Measurements from ENCODE around the gene WDFY4.

WDFY4 gene

DNA sequence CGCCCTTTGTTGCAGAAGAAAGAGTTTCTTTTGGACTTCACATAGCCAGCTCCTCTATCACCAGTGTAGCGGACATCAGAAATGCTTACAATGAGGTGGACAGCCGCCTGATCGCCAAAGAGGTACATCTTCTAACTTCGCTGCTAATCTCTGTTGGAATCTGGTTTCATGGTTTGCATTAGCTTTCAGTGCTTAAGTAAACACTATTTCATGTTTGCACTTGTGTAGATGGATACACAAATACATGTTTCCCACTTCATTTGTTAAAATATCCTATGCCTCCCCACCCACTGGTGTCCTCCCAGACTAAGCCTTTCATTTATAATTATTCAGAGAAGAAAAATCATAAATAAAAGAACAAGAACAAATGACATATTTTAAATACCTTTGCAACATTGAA, 103.9 kb downstream of the WDFY4 start:
- no peak for DNase-seq (ENCODE audit: low read depth in 3 of 3, low spot score in 1 of 3)

GRCh38 chr10:48789486-48790456, 105.1 kb downstream of the WDFY4 start:
- DNase-seq (ENCODE audit: low read depth in 3 of 3, low spot score in 1 of 3) = no peak

- no peak for DNase-seq (ENCODE audit: low read depth in 3 of 3, low spot score in 1 of 3)
These were observed 105.9 kb downstream of the WDFY4 start for GRCh38 chr10:48790457-48791044.

- no peak for DNase-seq (ENCODE audit: low read depth in 3 of 3, low spot score in 1 of 3)
These were observed 106.7 kb downstream of the WDFY4 start for GRCh38 chr10:48791267-48791928.

GRCh38 chr10:48792121-48792520, 107.4 kb downstream of the WDFY4 start:
- DNase-seq (ENCODE audit: low read depth in 3 of 3, low spot score in 1 of 3) = no peak

GRCh38 chr10:48792687-48793096, 108.0 kb downstream of the WDFY4 start:
- DNase-seq (ENCODE audit: low read depth in 3 of 3, low spot score in 1 of 3) = no peak

GRCh38 chr10:48794074-48794473, 109.4 kb downstream of the WDFY4 start:
- no peak for DNase-seq (ENCODE audit: low read depth in 3 of 3, low spot score in 1 of 3)

DNA sequence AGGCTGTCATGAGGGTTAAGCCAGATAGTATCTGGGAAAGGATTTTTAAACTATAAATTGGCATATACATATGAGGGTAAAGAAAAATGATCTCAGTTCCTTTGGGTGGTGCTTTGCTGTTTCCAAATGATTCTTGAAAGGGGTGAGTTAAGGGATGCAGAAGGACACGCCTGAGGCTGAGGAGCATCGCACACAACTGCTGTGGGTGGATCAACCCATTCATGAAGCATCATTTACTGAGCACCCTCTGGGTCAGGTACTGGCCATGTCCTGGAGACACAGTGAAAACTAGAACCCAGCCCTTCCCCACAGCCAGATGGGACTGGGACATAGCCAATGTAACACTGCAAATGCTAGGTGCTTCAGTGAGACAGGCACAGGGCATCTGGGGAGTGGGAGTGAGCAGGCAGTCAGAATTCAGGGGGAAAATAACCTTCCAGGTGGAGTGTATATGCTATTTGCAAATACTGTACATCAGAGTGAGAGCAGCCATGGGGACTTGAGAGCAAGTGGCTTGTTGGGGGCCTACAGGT, 112.1 kb downstream of the WDFY4 start:
- DNase-seq (ENCODE audit: low read depth in 3 of 3, low spot score in 1 of 3) = no peak

DNA sequence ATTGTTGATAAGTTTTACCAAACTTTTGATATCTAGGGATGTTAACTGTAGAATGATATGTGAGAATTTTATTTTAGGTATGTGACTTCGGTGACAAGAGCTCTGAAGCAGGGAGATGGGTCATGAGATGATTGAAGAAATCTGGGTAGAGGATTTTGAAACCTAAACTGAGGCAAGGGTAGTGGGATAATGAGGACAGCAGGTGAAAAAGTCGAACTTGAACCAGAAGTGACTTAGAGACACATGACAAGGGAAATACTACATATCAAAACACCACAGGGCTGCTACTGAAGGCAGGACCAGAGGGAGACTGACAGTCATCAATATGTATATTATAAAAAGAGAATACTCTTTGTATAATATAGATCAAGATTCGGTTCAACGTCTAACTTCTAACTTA, 113.2 kb downstream of the WDFY4 start:
- DNase-seq (ENCODE audit: low read depth in 3 of 3, low spot score in 1 of 3) = no peak

GRCh38 chr10:48798481-48799254, 114.0 kb downstream of the WDFY4 start:
- no peak for DNase-seq (ENCODE audit: low read depth in 3 of 3, low spot score in 1 of 3)

GRCh38 chr10:48799341-48800006, 114.8 kb downstream of the WDFY4 start:
- DNase-seq (ENCODE audit: low read depth in 3 of 3, low spot score in 1 of 3) = no peak

GRCh38 chr10:48800007-48800675, 115.5 kb downstream of the WDFY4 start:
- DNase-seq (ENCODE audit: low read depth in 3 of 3, low spot score in 1 of 3) = no peak

- DNase-seq (ENCODE audit: low read depth in 3 of 3, low spot score in 1 of 3) = no peak
These were observed 116.3 kb downstream of the WDFY4 start for GRCh38 chr10:48801001-48801421.

GRCh38 chr10:48802611-48803071, 118.0 kb downstream of the WDFY4 start:
- DNase-seq (ENCODE audit: low read depth in 3 of 3, low spot score in 1 of 3) = no peak

- DNase-seq (ENCODE audit: low read depth in 3 of 3, low spot score in 1 of 3) = no peak
These were observed 119.3 kb downstream of the WDFY4 start for GRCh38 chr10:48803801-48804584.

DNA sequence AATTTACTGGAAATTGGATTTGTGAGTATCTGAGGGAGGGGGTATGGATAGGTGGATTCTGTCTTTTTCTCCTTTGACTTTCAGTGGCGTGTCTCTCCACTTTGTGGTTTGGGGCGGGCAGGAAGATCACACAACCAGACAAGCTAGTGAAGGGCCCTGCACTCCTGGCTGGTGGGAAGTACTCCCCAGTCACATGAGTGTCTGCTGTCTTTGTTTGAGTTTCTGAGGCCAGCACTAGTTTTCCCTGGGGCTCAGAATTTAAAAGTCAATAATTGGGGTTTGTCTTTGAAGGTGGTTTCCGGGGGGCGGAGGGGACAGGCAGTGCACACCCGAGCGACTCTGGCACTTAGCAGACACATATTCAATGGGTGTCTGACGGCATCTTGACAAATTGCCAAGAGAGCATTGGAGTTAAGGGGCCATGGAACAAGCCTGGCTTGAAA, 120.1 kb downstream of the WDFY4 start:
- DNase-seq (ENCODE audit: low read depth in 3 of 3, low spot score in 1 of 3) = no peak

DNA sequence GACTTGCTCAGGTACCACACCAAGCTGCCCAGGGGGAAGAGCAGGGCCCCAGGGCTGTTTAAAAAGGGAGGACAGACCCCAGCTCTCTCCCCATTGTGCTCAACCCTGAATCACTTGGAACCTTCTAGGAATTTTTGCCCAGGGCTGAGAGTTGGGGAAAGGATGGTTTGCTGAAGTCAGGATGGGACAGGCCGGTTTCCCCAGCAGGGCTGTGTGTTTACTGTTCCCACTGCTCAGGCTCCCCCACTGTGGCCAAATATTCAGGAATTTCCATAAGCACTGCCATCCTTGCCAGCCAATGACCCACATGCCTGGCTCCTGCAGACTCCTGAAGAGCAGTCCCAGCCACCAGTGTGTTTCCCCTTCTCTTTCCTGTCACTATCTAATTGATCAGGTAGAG, 120.7 kb downstream of the WDFY4 start:
- DNase-seq (ENCODE audit: low read depth in 3 of 3, low spot score in 1 of 3) = no peak

- no peak for DNase-seq (ENCODE audit: low read depth in 3 of 3, low spot score in 1 of 3)
These were observed 121.2 kb downstream of the WDFY4 start for GRCh38 chr10:48805848-48806247.

DNA sequence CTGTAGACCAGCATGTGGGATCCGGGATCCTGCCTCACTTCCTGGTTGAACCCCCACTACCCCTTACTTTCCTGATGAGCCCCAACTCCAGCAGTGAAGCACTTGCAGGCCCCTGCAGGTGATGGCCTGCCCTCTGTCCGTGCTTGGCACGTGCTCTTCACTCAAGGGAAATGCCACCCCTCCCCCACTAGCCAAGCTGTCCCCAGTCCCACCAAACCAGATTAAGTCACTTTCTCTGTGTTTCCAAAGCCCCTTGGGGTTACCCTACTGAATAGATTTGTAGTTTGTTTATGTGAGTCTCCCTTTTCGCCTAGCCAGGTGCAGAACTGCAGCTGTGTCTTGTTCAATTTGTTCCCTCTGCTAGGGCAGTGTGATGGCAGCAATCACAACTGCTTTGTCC, 121.7 kb downstream of the WDFY4 start:
- DNase-seq (ENCODE audit: low read depth in 3 of 3, low spot score in 1 of 3) = no peak

Data from stimulated activated CD4-positive, alpha-beta T cell treated with anti-CD3 and anti-CD28 coated beads, TNF-alpha, amount 100 ng/mL, for 1 hour (primary cell).